Measurements from ENCODE around the gene ADAM19. TPM values are rescaled to one million over a fixed set of nuclear protein-coding genes. Genes with fewer than 3 reads are reported as not detected.

Gene ADAM19
- total RNA-seq, 4 donors from 2014 or later, result 4.0 to 28.1 (median 15.1) TPM

DNA sequence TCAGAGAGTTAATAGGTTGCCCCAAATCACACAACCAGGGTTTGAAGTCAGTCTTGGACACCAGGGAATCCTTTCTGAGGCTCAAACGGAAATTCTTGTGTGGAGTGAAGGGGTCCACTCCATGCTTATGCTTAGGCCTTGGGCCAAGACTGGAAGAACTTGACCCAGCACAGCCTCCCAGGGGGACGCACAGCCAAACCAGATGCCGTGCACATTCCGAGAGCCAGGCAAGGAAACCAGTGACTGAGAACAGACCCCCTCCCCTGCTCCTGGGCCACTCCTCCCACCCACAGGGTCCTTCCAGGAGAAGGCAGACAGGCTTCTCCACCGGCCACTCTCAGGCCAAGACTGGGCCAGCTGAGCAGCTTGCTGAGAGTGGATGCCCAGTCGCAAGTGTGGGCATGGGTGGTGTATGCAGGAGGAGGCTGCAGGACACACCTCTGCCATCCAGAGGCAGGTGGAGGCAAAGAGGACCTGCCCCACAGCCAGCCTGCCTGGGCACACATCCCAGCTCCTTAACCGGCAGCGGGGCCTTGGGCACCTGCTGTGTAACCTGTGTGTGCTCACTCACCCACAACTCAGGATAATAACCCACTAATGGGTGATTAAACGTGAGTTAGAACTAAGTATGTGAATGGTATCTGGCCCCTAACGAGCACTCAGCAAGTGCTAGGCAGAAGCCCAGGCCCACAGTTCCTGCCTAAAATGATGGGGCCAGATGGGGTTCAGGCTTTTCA is 77.5 kb downstream of the ADAM19 start:
- intact Hi-C loops (cut with DNase I; ENCODE audit: low total_unique reads) (no loop called here), in situ Hi-C loops (cut with MboI; ENCODE audit: low pct_ligation_motif_present in 1 of 4, low pct_unique_long_range_greater_than_20kb in 1 of 4, low sequenced_read_pairs in 3 of 4) (loop anchor here in 2 of 4 donors (25.0 kb wide), 2 partner anchors 214 to 239 kb away; partner anchors contain the start of genes LSM11 (in 1 of the 2) and THG1L (in 1 of the 2))
- peaks cover 0 to 5% (median 0%) of the 10 kb centered on the region in 4 donors for H3K4me1 ChIP-seq
- 87% methylated on average over 10 of the region's 10 CpGs; no CpG with 5 or more reads in 1 of the 2 donors for WGBS, 2 donors (ENCODE audit: low coverage in 1 of 2)
- H3K36me3 ChIP-seq, result no peaks in the 10 kb centered on the region
- no peak overlapping the region for H3K4me3 ChIP-seq
- no peak for DNase-seq
- no peaks in the 10 kb centered on the region for H3K9me3 ChIP-seq
- no peak for TF ChIP-seq EP300 (IDR thresholded peaks at IDR 0.05; ENCODE audit: low read depth)
- no peak for TF ChIP-seq POLR2A (IDR thresholded peaks at IDR 0.05)
- no peak for TF ChIP-seq POLR2AphosphoS5 (IDR thresholded peaks at IDR 0.05)
- TF ChIP-seq, protein P1, sequence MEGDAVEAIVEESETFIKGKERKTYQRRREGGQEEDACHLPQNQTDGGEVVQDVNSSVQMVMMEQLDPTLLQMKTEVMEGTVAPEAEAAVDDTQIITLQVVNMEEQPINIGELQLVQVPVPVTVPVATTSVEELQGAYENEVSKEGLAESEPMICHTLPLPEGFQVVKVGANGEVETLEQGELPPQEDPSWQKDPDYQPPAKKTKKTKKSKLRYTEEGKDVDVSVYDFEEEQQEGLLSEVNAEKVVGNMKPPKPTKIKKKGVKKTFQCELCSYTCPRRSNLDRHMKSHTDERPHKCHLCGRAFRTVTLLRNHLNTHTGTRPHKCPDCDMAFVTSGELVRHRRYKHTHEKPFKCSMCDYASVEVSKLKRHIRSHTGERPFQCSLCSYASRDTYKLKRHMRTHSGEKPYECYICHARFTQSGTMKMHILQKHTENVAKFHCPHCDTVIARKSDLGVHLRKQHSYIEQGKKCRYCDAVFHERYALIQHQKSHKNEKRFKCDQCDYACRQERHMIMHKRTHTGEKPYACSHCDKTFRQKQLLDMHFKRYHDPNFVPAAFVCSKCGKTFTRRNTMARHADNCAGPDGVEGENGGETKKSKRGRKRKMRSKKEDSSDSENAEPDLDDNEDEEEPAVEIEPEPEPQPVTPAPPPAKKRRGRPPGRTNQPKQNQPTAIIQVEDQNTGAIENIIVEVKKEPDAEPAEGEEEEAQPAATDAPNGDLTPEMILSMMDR (IDR thresholded peaks at IDR 0.05), result no peak
- peak overlapping the region in 1 of 4 donors; percentile 0 for H3K27ac ChIP-seq
- no peaks in the 10 kb centered on the region for H3K27me3 ChIP-seq

DNA sequence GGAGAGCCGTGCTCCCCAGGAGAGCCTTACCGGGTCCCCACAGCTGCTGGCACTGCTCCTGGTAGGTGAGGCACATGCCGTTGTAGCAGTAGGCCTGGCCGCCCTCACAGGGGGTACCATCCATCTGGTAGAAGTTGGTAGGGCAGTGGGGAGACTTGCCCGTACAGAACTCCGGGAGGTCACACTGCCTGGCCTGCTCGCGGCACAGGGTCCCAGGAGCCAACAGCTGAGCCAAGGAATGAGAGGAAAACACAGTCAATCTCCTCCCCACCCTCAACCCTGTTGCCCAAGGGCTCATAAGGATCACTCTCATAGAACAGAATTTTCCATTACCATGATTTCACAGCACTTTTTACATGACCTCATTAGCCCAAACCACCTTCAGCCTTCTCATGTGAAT is 78.7 kb downstream of the ADAM19 start:
- no peaks in the 10 kb centered on the region for H3K27me3 ChIP-seq
- in situ Hi-C loops (cut with MboI; ENCODE audit: low pct_ligation_motif_present in 1 of 4, low pct_unique_long_range_greater_than_20kb in 1 of 4, low sequenced_read_pairs in 3 of 4), result loop anchor here in 2 of 4 donors (25.0 kb wide), 2 partner anchors 215 to 240 kb away; partner anchors contain the start of genes LSM11 (in 1 of the 2) and THG1L (in 1 of the 2)
- no peaks in the 10 kb centered on the region for H3K36me3 ChIP-seq
- DNase-seq, result no peak
- WGBS, 2 donors (ENCODE audit: low coverage in 1 of 2), result 96 to 100% methylated on average over 3 to 8 of the region's 8 CpGs
- peaks cover 0 to 5% (median 0%) of the 10 kb centered on the region in 4 donors for H3K4me1 ChIP-seq
- TF ChIP-seq, protein P1 (IDR thresholded peaks at IDR 0.05), result no peak
- TF ChIP-seq EP300 (IDR thresholded peaks at IDR 0.05; ENCODE audit: low read depth) (no peak), POLR2AphosphoS5 (IDR thresholded peaks at IDR 0.05) (no peak), POLR2A (IDR thresholded peaks at IDR 0.05) (no peak)
- no peak overlapping the region for H3K4me3 ChIP-seq
- intact Hi-C loops (cut with DNase I; ENCODE audit: low total_unique reads), result no loop called here
- H3K9me3 ChIP-seq, result no peaks in the 10 kb centered on the region
- H3K27ac ChIP-seq, result no peak overlapping the region

DNA sequence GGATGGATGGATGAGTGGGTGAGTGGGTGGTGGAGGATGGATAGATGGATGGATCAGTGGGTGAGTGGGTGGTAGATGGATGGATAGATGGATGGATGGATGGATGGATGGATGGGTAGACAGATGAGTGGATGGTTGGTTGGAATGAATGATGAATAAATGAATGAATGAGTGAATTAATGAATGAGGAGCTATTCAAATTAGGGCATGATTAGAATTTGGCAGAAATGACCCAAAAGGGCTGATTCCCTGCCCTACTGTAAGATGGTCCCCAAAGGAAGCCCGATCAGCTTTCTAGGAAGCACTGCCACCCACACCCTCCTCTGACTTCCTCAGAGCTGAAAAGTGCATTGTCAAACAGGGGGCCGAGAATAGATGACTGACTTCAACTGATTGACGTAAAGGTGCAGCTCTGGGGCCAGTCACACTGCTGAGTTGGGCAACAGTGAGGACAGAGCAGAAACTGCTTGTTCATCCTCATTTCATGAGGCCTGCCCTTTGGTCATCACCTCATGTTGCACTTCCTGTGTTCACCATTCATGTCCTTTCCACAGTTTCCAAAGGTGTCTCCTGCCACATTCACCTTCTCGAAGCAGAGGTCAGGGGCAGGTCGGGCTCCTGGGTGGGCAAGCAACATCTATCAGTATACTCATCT is 81.3 kb downstream of the ADAM19 start:
- 83 to 100% methylated on average over 1 to 5 of the region's 5 CpGs for WGBS, 2 donors (ENCODE audit: low coverage in 1 of 2)
- Histone ChIP-seq H3K4me3 (no peak overlapping the region), H3K36me3 (no peaks in the 10 kb centered on the region), H3K4me1 (no peaks in the 10 kb centered on the region), H3K9me3 (no peaks in the 10 kb centered on the region), H3K27me3 (no peaks in the 10 kb centered on the region), H3K27ac (no peak overlapping the region)
- no peak for DNase-seq
- TF ChIP-seq POLR2AphosphoS5 (IDR thresholded peaks at IDR 0.05) (no peak), EP300 (IDR thresholded peaks at IDR 0.05; ENCODE audit: low read depth) (no peak), POLR2A (IDR thresholded peaks at IDR 0.05) (no peak)
- TF ChIP-seq, protein P1 (IDR thresholded peaks at IDR 0.05), result no peak
- intact Hi-C loops (cut with DNase I; ENCODE audit: low total_unique reads), result no loop called here
- in situ Hi-C loops (cut with MboI; ENCODE audit: low pct_ligation_motif_present in 1 of 4, low pct_unique_long_range_greater_than_20kb in 1 of 4, low sequenced_read_pairs in 3 of 4), result loop anchor here in 2 of 4 donors (25.0 kb wide), 2 partner anchors 218 to 243 kb away; partner anchors contain the start of genes LSM11 (in 1 of the 2) and THG1L (in 1 of the 2)

DNA sequence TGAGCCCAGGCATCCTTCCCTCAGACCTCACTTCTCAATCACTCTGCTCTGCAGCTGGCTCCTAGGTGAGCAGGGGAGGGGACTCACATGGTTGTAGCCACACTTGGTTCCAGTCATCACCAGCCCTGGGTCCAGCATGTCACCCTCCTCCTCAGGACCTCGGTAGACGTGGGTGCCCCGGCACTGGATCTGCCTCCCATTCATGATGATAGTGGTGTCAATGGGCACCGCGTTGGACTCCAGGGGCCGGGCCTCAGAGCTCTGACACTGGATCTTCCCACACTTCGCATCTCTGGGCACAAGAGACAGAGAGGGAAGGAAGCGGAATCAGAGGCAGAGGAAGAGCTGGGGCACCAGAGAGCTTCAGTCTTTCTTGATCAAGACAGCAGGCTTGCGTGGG is 82.7 kb downstream of the ADAM19 start:
- no peak for DNase-seq
- Histone ChIP-seq H3K27ac (no peak overlapping the region), H3K27me3 (no peaks in the 10 kb centered on the region), H3K9me3 (no peaks in the 10 kb centered on the region), H3K36me3 (no peaks in the 10 kb centered on the region), H3K4me3 (no peak overlapping the region), H3K4me1 (no peaks in the 10 kb centered on the region)
- intact Hi-C loops (cut with DNase I; ENCODE audit: low total_unique reads), result no loop called here
- in situ Hi-C loops (cut with MboI; ENCODE audit: low pct_ligation_motif_present in 1 of 4, low pct_unique_long_range_greater_than_20kb in 1 of 4, low sequenced_read_pairs in 3 of 4), result loop anchor here in 2 of 4 donors (25.0 kb wide), 2 partner anchors 219 to 244 kb away; partner anchors contain the start of genes LSM11 (in 1 of the 2) and THG1L (in 1 of the 2)
- no peak for TF ChIP-seq POLR2A (IDR thresholded peaks at IDR 0.05)
- TF ChIP-seq EP300 (IDR thresholded peaks at IDR 0.05; ENCODE audit: low read depth), result no peak
- no peak for TF ChIP-seq POLR2AphosphoS5 (IDR thresholded peaks at IDR 0.05)
- TF ChIP-seq, protein P1 (IDR thresholded peaks at IDR 0.05), result no peak
- 95% methylated on average over 9 of the region's 9 CpGs; no CpG with 5 or more reads in 1 of the 2 donors for WGBS, 2 donors (ENCODE audit: low coverage in 1 of 2)
